Measurements from ENCODE around the gene SLC15A3. TPM values are rescaled to one million over a fixed set of nuclear protein-coding genes. Genes with fewer than 3 reads are reported as not detected.
A peak's percentile ranks its signal among the peaks of the same experiment; 100 is the strongest.

SLC15A3 gene
- polyA plus RNA-seq, 3 donors: 6.0 to 43.4 (median 23.8) TPM

DNA sequence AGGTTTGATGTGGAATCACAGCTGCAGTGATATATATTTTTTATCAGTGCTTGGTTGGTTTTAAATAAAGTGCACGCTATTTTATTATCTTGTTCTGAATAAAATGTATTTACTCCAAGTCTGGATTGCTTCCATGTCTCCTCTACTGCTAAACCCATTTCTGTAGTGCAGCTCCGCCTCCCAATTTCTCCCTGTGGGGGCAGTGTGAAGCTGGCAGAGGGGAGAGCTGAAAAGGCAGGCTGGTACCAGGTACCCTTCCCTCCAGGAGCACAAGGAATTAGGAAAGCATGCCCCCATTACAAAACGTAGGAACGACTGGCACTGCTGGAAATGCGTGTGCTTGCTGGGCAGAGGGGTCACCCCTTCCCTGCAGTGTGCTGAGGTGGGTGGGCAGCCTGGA lies 28.6 kb downstream of the SLC15A3 start:
- no peak overlapping the region for H3K27ac ChIP-seq (ENCODE audit: low read depth, low read length)
- WGBS, 3 donors: 63 to 75% (median 71%) methylated on average over 5 of the region's 5 CpGs

DNA sequence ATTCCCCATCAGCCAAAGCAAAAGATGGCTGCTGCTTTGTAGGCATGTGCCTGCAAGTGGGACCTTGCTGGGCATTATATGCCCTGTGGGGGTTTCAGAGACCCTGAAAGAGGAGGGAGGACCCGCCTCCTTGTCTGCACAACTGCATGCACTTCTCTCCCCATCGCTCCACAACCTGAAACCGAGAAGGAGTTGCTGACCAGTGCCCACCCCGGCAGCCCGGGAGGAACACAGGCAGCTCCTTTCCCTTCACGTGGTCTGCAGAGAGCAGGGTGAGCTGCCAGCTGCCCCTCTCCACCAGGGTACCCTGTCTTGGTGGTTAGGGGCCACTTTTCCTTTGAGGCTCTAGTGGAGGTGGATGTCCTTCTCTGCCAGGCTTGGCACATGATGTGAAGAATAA lies 29.1 kb downstream of the SLC15A3 start:
- no peak overlapping the region for H3K27ac ChIP-seq (ENCODE audit: low read depth, low read length)
- 86 to 89% (median 87%) methylated on average over 6 of the region's 6 CpGs for WGBS, 3 donors

DNA sequence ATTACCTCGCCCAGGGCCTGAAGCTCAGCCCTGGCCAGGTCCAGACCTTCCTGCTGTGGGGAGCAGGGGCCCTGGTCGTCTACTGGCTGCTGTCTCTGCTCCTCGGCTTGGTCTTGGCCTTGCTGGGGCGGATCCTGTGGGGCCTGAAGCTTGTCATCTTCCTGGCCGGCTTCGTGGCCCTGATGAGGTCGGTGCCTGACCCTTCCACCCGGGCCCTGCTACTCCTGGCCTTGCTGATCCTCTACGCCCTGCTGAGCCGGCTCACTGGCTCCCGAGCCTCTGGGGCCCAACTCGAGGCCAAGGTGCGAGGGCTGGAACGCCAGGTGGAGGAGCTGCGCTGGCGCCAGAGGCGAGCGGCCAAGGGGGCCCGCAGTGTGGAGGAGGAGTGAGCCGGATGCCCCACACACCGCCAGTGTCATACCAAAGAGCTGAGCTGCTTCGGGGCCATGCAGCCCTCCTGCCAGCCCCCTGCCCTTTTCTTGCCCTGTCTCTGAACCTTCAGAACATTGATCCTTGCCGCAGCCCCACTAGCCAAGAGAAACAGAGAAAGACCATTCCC lies 30.1 kb downstream of the SLC15A3 start:
- 81 to 84% (median 82%) methylated on average over 21 to 23 of the region's 23 CpGs for WGBS, 3 donors
- H3K27ac ChIP-seq (ENCODE audit: low read depth, low read length): no peak overlapping the region

DNA sequence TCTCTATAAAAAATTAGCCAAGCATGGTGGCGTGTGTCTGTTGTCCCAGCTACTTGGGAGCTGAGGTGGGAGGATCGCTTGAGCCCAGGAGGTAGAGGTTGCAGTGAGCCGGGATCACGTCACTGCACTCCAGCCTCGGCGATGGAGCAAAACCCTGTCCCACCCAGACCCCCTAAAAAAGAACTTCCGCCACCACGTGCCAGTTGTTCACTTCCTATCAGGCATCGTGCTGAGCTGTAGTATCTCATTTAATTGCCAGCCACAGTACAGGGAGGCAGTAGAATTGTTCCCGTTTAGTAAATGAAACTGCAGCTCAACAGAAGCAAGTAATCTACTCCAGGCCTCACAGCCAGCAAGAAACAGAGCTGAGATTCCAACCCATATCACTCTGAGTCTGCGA lies 30.7 kb downstream of the SLC15A3 start:
- no peak overlapping the region for H3K27ac ChIP-seq (ENCODE audit: low read depth, low read length)
- WGBS, 3 donors: 87 to 95% (median 93%) methylated on average over 11 of the region's 11 CpGs

DNA sequence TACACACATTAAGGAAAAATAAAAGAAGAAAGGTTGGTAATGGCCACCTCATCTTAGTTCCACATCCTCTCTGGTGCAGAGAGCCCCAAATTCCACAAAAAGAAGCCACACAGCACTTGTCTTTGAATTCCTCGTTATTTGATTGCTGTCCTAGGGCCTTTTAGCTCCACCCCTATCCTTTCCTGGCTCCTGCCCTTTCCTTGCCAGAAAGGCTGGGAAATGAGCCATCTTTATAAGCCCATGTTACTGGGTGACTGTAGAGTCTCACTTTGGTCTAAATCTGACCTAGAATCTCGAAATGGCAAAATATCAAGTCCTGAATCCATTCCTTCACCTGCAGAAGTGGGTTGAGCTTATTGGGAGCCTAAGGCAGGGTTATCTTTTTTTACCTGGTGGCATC lies 32.0 kb downstream of the SLC15A3 start:
- WGBS, 3 donors: 55 to 66% (median 63%) methylated on average over 2 of the region's 2 CpGs

DNA sequence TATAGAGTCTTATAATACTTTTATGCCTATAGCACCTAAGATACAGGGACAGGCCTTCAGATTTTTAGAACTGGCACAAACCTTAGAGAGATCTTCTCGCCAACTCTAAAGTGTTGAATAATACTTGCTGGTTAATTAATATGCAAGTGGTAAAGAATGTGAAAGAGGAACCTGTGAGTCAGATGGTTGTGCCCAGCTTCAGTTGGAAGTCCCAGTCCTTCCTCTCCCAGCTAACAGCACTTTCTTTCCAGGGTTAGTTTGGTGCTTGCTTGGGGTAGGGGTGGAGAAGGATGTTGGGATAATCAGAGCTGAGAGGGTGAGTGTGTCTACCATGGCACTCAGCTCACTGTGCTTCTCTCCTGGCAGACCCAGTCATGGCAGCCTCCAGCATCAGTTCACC lies 32.7 kb downstream of the SLC15A3 start:
- 56 to 97% (median 59%) methylated on average over 1 of the region's 1 CpG for WGBS, 3 donors

More for the DNA sequence above, 32.0 kb downstream of the SLC15A3 start:
- H3K27ac ChIP-seq (ENCODE audit: low read depth, low read length): no peak overlapping the region

DNA sequence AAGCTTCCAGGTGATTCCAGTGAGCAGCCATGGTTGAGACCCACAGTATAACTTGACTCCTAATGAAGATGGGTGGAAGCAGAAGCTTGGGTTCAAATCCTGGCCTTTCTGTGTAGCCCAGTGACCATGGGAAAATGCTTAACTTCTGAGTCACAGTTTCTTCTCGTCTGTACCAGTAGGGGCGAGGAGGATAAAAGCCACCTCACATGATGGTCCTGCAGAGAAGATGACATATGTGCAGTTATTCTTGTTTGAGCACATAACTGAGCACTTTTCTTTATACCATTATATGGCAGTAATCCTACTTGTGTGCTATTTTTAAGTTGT lies 33.1 kb downstream of the SLC15A3 start:
- no peak overlapping the region for H3K27ac ChIP-seq (ENCODE audit: low read depth, low read length)
- WGBS, 3 donors: 49 to 67% (median 67%) methylated on average over 2 of the region's 2 CpGs

More for the DNA sequence above, 32.7 kb downstream of the SLC15A3 start:
- no peak overlapping the region for H3K27ac ChIP-seq (ENCODE audit: low read depth, low read length)

DNA sequence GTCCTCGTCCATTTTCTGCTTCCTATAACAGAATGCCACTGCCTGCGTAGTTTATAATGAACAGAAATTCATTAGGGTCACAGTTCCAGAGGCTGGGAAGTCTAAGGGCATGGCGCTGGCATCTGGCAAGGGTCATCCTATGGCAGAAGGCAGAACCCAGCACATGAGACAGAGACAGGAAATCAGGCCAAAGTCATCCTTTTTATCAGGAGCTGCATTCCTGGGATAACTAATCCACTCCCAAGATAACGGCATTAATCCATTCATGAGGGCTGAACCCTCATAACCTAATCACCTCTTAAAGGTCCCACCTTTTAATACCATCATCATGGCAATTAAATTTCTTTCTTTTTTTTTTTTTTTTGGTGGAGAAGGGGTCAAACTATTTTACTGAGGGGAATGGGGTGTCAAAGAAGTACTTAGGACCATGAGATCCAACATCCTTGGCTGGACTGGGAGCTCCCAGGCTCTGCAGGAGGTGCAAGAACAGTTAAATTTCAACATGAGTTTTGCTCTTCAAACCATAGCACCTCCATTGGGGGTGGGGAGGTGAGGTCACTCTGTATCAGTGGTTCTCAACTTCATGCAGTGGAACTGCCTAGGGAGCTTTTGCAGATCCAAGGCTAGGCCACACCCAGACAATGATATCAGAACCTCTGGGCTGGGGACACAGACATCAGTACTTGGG lies 33.6 kb downstream of the SLC15A3 start:
- 89 to 92% (median 91%) methylated on average over 4 of the region's 4 CpGs for whole genome bisulfite sequencing, 3 donors
- H3K27ac ChIP-seq (ENCODE audit: low read depth, low read length): no peak overlapping the region

DNA sequence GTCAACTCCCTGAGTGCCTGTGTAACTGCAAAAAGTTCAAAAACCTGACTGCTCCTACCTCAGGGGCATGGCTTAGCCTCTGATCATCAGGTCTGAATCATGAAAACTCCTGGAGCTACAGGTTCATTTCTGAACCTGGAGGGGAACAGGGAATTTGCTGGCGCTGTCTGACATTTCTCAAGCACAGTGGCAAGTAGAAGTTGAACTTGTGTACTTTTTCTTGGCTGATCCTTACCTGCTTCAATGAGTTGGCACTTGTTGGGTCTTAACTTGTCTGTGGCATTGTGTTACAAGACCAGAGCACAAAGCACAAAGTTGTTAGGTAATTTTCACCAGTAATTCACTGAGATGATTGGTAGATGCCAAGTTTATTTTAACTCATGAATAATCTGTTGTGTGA lies 34.7 kb downstream of the SLC15A3 start:
- no peak overlapping the region for H3K27ac ChIP-seq (ENCODE audit: low read depth, low read length)
- 95 to 97% (median 96%) methylated on average over 1 of the region's 1 CpG for WGBS, 3 donors

DNA sequence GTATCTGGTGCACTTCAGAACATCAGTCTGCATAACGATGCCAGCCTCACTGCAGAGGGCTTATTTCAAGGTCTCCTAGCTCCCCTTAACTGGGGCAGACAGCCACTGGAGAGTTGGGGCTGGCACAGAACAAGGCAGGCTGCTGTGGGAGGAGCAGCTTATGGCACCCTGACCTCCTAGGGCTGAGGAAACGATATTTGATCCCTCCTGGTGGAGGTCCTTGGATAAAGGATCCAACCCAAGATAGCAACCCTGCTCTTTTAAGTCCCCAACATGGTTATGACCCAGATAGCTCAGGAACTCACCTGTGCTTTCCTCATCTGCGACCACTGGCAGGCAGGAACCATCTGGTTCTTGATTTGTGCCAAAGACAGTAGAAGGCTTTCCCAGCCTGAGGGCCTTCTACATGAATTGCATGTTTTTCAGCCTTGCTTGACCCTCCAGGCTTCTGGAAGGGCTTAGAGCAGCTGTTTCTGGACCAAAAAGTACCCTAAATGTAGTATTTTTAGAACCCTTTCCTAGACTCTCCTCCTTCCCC lies 35.2 kb downstream of the SLC15A3 start:
- 51 to 80% (median 71%) methylated on average over 3 of the region's 3 CpGs for WGBS, 3 donors
- no peak overlapping the region for H3K27ac ChIP-seq (ENCODE audit: low read depth, low read length)

DNA sequence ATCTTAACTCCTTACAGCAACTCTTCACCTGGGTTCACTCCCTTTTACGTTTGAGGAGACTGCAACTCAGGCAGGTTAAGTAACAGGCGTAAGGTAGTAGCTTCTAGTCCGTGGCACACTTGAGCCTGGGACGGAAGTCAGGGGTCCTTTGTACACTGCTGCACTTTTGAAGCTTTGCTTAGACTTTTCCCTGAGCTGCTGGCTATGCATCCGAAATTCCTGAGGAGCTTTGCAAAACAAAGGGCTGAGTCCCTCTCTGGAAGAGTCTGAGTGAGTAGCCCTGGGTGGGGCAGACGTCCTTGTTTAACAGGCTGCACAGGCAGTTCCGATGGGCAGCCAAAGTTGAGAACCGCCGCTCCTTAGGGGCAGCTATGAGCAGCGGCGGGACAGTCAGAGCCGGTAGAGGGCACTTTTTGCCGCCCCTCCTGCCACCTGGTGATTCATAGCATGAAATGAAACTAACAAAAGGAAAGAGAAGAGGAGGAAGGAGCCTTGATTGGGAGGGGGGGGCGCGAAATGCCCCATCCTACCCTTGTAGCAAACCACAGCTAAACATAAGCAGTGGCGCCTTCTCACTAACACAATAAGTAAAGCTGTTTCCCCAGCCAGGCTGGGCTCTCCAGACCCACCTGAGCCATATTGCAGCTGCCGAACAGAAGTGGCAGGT lies 36.6 kb downstream of the SLC15A3 start:
- 6 to 9% (median 9%) methylated on average over 17 of the region's 17 CpGs for WGBS, 3 donors

DNA sequence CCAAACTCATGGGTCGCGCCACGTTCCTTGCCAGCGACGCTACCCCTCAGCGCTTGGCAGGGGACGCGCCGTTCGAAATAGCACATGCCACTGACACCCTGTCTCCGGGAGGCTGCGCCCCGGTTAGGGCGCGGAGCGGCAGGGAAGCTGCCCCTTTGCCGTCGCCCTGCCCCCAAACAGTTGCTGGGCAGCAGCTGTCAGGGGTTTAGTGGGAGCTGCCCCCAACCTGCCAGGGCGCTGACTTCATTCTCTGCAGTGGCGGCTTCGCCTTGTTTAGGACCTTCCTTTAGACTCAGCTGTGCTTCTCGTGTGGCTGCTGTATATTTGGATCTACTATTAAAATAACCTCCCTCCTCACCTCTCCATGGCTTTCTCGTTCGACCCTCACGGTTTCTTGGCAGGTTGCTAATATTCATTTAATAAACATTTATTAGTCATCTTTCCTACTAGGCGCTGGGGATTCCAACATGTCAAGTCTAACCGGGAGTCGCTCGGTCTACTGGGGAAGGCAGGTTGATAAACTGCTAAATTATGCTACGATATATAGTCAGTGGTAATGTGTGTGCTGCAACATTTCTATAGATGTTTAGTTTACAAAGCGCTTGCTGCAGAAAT lies 37.2 kb downstream of the SLC15A3 start:
- H3K27ac ChIP-seq (ENCODE audit: low read depth, low read length): no peak overlapping the region
- WGBS, 3 donors: 0 to 1% (median 1%) methylated on average over 31 of the region's 31 CpGs

More for the DNA sequence above, 36.6 kb downstream of the SLC15A3 start:
- H3K27ac ChIP-seq (ENCODE audit: low read depth, low read length): no peak overlapping the region

DNA sequence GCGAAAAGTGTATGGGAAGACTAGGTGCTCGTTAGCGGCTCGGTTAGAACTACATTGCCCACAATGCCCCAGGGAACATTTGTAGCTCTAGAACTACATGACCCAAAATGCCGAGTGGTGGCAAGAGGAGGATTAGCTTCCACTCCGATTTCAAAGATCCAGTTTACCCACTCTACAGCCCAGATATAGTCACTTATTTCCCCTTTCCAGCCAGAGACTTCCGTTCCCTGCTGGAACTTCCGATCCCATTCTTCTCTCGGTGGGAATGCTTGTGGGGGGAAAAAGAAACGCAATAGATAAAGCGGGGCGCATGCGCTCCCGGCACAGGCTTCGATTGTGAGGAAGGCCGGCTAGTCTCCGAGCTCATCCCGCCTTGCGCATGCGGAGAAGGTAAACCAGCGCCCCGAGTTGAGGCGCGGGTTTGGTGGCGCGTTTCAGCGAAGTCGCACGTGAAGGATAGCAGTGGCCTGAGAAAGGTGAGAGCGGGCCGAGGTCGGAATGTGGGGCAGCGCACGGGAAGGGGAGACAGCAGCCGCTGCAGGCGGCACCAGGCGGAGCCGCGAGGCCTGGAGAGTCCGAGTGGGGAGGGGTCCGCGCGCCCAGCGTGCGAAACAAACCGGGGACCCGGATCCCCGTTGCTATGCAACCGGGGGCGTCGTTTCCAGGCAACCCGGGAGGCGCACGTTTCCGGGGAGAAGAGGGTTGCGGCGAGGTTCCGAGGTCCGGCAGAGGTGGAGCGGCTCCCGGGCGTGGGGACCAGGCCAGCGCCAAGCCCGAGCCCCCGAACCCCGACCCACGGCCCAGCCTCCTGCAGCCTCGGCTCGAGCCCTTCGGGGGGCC lies 38.0 kb downstream of the SLC15A3 start, which contains the start of gene TMEM109:
TMEM109 (plus strand) TSS at position 366 of the 840 bp plus-strand sequence. CDS start 5,536 bp downstream, outside the sequence.
- 0% methylated on average over 62 to 70 of the region's 70 CpGs for WGBS, 3 donors
- peak within 1 kb of the TSS; percentile 31 for H3K27ac ChIP-seq (ENCODE audit: low read depth, low read length)

DNA sequence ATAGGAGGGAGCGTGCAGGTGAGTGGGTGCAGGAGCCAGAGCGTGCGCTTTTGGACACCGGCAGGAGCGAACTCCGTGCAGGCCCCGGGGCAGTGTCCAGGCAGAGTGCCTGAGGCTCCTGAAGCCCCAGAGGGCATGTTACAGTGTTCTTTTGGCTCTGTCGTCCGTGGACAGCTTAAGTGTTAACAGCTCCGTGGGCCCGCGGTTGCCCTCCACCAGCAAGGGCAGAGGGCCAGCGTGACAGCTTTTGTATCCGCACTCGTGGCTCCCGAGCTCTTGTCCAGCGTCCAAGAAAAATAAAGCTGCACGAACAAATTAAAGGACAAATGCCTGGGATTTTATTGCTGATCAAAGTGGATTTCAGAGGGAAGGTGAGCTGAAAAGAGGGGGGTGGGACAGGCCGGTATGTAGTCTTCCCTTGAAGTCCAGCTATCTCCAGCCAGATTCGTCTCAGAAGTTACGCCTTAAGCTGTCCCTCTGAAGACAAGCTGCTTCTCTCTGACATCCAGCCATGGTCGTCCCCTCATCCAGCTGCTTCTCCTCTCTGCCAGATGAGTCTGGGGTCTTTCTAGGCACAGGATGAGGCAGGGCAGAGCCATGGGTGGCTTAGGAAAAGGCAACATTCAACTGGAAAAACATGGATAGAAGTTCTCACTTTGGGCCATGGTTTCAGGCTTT lies 39.0 kb downstream of the SLC15A3 start:
- H3K27ac ChIP-seq (ENCODE audit: low read depth, low read length): no peak overlapping the region
- WGBS, 3 donors: 63 to 79% (median 74%) methylated on average over 22 of the region's 22 CpGs

DNA sequence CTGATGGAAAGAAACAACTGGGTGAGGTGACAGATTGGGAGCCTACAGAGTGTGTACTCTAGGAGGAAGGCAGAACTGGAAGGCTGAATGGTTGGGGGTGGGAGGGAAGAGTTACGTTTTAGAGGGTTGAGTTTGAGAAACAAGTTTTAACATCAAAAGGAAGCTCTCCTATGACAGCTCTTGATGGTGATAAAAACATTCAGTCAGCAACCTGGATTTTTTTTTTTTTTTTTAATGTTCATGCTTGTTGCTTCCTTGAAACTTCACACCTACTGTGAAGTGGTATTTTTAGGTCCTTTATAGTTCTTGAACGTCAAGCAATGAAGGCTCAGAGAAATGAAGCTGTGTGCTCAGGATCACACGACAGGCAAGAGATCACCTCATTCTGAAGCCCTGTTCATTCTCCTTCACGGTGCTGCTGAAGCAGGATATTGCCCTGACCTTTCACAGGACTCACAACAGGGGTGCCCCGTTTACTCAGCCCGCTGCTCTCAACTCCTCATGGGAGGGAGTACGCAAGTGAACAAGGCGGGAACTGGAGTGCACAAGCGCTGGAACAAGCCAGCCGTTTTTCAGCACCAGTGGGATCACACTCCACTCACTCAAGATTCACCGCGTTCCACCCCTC lies 39.6 kb downstream of the SLC15A3 start:
- WGBS, 3 donors: 67 to 73% (median 72%) methylated on average over 12 of the region's 12 CpGs
- H3K27ac ChIP-seq (ENCODE audit: low read depth, low read length): no peak overlapping the region

DNA sequence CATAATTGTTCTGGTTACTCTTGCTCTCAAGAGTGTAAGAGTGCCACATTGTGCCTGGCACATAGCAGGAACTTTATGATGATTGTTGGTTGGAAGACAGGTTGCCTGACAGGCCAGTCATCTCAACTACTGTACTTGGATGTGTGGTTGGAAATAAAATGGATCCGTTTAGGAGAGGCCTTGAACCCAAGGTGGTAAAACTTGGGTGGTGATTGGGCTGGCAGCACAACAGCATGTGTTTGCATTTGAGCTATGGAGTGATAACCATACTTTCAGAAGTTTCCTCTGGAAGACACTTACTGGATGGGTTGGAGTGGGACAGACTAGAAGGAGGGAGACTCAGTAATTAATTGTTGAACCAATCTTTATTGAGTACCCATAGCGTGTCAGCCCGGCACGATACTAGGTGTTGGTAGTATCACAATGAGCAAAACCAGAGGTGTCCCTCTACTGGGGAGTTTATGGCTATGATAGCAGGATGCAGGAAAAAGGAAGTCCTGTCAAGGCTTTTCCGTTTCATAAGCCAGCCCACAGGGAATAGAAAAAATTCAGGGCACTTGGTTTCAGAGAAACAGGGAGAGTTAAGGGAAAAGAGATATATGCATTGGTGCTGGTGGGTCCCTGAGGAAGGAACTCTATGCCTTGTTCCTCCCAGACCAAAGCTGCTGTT lies 41.1 kb downstream of the SLC15A3 start:
- no peak overlapping the region for H3K27ac ChIP-seq (ENCODE audit: low read depth, low read length)
- WGBS, 3 donors: 50 to 61% (median 50%) methylated on average over 5 of the region's 5 CpGs

DNA sequence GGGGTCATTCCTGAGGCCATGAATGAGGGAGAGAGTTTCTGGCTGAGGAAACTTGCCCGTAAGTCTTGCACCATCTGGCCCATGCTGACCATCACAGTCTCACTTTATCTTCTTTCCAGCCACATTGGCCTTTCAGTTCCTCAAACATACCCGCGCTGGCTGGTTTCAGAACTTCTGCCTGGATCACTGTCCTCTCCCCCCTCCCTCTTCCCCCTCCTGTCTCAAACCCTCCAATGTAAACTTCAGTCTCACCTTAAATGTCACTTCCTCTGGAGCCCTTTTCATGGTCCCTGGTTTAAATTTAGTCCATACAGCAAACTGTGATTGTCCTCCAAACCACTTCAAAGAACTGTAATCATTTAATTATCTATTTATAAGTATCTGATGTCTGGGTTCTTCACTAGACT lies 41.7 kb downstream of the SLC15A3 start:
- no peak overlapping the region for H3K27ac ChIP-seq (ENCODE audit: low read depth, low read length)
- 72 to 76% (median 74%) methylated on average over 3 of the region's 3 CpGs for WGBS, 3 donors
